Loucy (cell line): ENCODE measurements around the gene GPR137B.

Source experiments
- H2AFZ ChIP-seq: fragments of 200-600 bp; sonication (generic); 2 replicates; pipeline ENCODE4 v1.6.0; 2016; ENCODE audit warnings: antibody characterized with exemption, mild to moderate bottlenecking, low read length, moderate library complexity
- H3F3A ChIP-seq: fragments of 200-600 bp; 2 replicates; pipeline ENCODE4 v1.6.0; 2016; ENCODE audit warnings: antibody characterized with exemption, low read depth, mild to moderate bottlenecking
- H3K27me3 ChIP-seq: fragments of 200-600 bp; sonication (generic); 2 replicates; pipeline ENCODE4 v1.6.1; 2014; ENCODE audit warnings: low read length, mild to moderate bottlenecking; ENCODE audit not compliant: insufficient read depth, poor library complexity, severe bottlenecking
- H3K36me3 ChIP-seq: fragments of 200-600 bp; sonication (generic); 2 replicates; pipeline ENCODE4 v1.6.1; 2016; ENCODE audit warnings: low read length; ENCODE audit not compliant: insufficient read depth
- H3K4me1 ChIP-seq: fragments of 200-600 bp; sonication (generic); 2 replicates; pipeline ENCODE4 v1.5.1; 2014; ENCODE audit warnings: low read length, mild to moderate bottlenecking; ENCODE audit not compliant: insufficient read depth, poor library complexity, severe bottlenecking
- H3K4me2 ChIP-seq: fragments of 200-600 bp; sonication (generic); 2 replicates; pipeline ENCODE4 v1.6.0; 2014; ENCODE audit warnings: antibody characterized with exemption, low read length, low read depth, mild to moderate bottlenecking; ENCODE audit not compliant: poor library complexity, severe bottlenecking
- H3K4me3 ChIP-seq: fragments of 200-600 bp; sonication (generic); 2 replicates; pipeline ENCODE4 v1.5.1; 2014; ENCODE audit warnings: low read length, mild to moderate bottlenecking, mixed read lengths; ENCODE audit not compliant: poor library complexity, severe bottlenecking
- H3K79me2 ChIP-seq: fragments of 200-600 bp; sonication (generic); 2 replicates; pipeline ENCODE4 v1.6.1; 2014; ENCODE audit warnings: low read length; ENCODE audit not compliant: insufficient read depth
- H3K9ac ChIP-seq: fragments of 200-600 bp; sonication (generic); 2 replicates; pipeline ENCODE4 v1.6.0; 2014; ENCODE audit warnings: mild to moderate bottlenecking, low read depth, low read length, moderate library complexity; ENCODE audit not compliant: poor library complexity, severe bottlenecking
- H3K9me2 ChIP-seq: fragments of 200-600 bp; sonication (generic); replicated peaks from 2 replicates; pipeline ENCODE4 v1.6.1; 2016; ENCODE audit warnings: low read depth, low read length, mixed read lengths
- H3K9me3 ChIP-seq: fragments of 200-600 bp; sonication (generic); 2 replicates; pipeline ENCODE4 v1.6.1; 2014; ENCODE audit warnings: mild to moderate bottlenecking, antibody characterized with exemption, low read length, low read depth; ENCODE audit not compliant: insufficient read depth
- H4K20me1 ChIP-seq: fragments of 200-600 bp; sonication (generic); 2 replicates; pipeline ENCODE4 v1.6.0; 2014; ENCODE audit warnings: antibody characterized with exemption, low read length, mild to moderate bottlenecking; ENCODE audit not compliant: insufficient read depth, poor library complexity, severe bottlenecking
- CTCF ChIP-seq: fragments of 200-600 bp; sonication (generic); conservative IDR thresholded peaks from 2 replicates; pipeline ENCODE4 v1.5.1; 2014; ENCODE audit warnings: mild to moderate bottlenecking, antibody characterized with exemption, low read length
- EZH2phosphoT487 ChIP-seq: fragments of 200-600 bp; IDR thresholded peaks from 2 replicates; pipeline ENCODE4 v1.6.1; 2018; ENCODE audit warnings: antibody characterized with exemption, mild to moderate bottlenecking, moderate library complexity, borderline replicate concordance

The GPR137B gene

GRCh38 chr1:236155399-236155767 lies 13.0 kb downstream of the GPR137B start:
- H3K9me2 ChIP-seq: no peaks in the 10 kb centered on the region
- H3K36me3 ChIP-seq: no peaks in the 10 kb centered on the region
- H3K4me2 ChIP-seq: no peak overlapping the region
- no peaks in the 10 kb centered on the region for H3F3A ChIP-seq
- H4K20me1 ChIP-seq: no peaks in the 10 kb centered on the region
- no peak overlapping the region for H2AFZ ChIP-seq
- no peaks in the 10 kb centered on the region for H3K27me3 ChIP-seq
- no peak overlapping the region for H3K9ac ChIP-seq
- H3K79me2 ChIP-seq: no peaks in the 10 kb centered on the region
- H3K9me3 ChIP-seq: no peaks in the 10 kb centered on the region
- H3K4me1 ChIP-seq: no peaks in the 10 kb centered on the region
- TF ChIP-seq EZH2phosphoT487 (no peak), CTCF (no peak)
- H3K4me3 ChIP-seq: no peak overlapping the region

- H3K4me3 ChIP-seq: no peak overlapping the region
- H3K4me1 ChIP-seq: no peaks in the 10 kb centered on the region
- H3K9ac ChIP-seq: no peak overlapping the region
- TF ChIP-seq CTCF (no peak), EZH2phosphoT487 (no peak)
- H3K36me3 ChIP-seq: no peaks in the 10 kb centered on the region
- H3K9me3 ChIP-seq: no peaks in the 10 kb centered on the region
- H3K27me3 ChIP-seq: no peaks in the 10 kb centered on the region
- H4K20me1 ChIP-seq: no peaks in the 10 kb centered on the region
- no peak overlapping the region for H2AFZ ChIP-seq
- no peaks in the 10 kb centered on the region for H3F3A ChIP-seq
- H3K4me2 ChIP-seq: no peak overlapping the region
- H3K79me2 ChIP-seq: no peaks in the 10 kb centered on the region
- no peaks in the 10 kb centered on the region for H3K9me2 ChIP-seq
Observed at GRCh38 chr1:236155841-236156503, 13.6 kb downstream of the GPR137B start.

DNA sequence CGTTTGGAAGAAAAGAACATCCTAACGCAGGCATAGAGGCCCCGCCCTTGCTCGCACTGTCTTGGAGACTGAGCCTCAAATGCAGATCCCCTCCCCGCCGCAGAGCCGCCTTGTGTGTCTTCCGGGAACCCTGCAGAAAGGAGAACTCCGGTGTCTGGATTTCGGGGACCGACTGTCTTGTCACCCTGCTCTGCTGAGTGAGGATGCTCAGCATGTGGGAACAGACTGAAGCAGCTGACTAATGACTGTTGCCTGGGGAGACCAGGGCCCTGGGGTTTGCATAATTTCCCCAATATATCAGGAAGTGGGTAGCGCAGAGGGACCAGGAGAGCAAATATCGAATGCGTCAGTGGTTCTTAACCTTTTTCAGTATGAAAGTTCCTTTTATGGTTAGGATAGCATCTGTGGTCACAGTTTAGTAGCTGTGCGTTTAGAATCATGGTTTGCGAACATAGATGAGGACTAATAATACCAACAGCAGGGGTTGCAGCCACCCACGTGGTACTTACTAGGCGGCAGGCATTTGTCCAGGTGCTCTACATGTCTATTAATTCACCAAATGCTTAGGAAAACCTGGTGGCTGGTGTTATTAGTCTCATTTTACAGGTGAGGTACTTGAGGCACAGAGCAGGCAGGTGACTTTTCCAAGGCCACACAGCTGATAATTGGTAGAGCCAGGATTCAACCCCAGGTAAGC lies 14.3 kb downstream of the GPR137B start:
- Histone ChIP-seq H3K4me3 (no peak overlapping the region), H4K20me1 (no peaks in the 10 kb centered on the region), H3K4me1 (no peaks in the 10 kb centered on the region), H3K79me2 (no peaks in the 10 kb centered on the region), H3K36me3 (no peaks in the 10 kb centered on the region), H3K27me3 (no peaks in the 10 kb centered on the region), H2AFZ (no peak overlapping the region), H3K9ac (no peak overlapping the region), H3K4me2 (no peak overlapping the region), H3F3A (no peaks in the 10 kb centered on the region), H3K9me2 (no peaks in the 10 kb centered on the region), H3K9me3 (peaks cover 3% of the 10 kb centered on the region; the same call in 1 of the 2 replicates)
- TF ChIP-seq CTCF: no peak
- no peak for TF ChIP-seq EZH2phosphoT487
